ENCODE results near the gene CMTM7.

CMTM7 gene

DNA sequence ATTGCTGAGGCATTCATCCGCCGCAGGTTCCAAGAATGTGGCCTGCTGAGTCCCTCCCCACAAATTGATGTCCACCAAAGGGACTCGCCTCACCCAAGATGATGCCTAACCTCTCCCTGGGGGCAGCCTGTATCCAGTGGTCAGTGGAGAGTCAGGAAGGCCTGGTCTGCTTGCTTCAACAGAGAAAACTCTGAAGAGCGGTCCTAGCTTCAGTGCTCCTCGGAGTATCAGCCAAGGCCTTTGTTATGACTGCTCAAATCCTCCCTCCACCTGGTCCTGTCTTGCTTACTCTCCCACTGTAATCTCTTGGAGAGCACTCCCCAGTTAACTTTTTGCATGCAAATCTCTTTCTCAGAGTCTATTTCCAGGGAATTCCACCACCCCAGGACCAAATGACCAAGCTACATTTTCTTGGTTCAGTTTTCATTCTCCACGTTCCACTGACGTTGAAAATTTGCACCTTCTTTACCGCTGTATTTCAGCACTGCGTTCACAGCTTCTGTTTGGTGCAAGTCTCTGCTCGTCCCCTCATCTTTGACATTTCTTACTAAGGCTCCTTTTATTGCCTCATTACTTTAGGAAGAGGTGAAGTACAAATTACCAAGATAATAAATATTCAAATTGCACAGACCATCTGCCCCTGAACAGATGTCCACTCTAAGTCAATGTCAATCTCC lies 22.3 kb downstream of the CMTM7 start:
- no peak for DNase-seq (ENCODE audit: low read depth)
- TF ChIP-seq POLR2A (IDR thresholded peaks at IDR 0.05; ENCODE audit: extremely low read depth, insufficient read length), result no peak
- TF ChIP-seq MYC (IDR thresholded peaks at IDR 0.05; ENCODE audit: low read depth, low read length), result no peak
- TF ChIP-seq, protein P1, sequence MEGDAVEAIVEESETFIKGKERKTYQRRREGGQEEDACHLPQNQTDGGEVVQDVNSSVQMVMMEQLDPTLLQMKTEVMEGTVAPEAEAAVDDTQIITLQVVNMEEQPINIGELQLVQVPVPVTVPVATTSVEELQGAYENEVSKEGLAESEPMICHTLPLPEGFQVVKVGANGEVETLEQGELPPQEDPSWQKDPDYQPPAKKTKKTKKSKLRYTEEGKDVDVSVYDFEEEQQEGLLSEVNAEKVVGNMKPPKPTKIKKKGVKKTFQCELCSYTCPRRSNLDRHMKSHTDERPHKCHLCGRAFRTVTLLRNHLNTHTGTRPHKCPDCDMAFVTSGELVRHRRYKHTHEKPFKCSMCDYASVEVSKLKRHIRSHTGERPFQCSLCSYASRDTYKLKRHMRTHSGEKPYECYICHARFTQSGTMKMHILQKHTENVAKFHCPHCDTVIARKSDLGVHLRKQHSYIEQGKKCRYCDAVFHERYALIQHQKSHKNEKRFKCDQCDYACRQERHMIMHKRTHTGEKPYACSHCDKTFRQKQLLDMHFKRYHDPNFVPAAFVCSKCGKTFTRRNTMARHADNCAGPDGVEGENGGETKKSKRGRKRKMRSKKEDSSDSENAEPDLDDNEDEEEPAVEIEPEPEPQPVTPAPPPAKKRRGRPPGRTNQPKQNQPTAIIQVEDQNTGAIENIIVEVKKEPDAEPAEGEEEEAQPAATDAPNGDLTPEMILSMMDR (IDR thresholded peaks at IDR 0.05; ENCODE audit: low read depth, low read length), result no peak
- TF ChIP-seq, protein P2, sequence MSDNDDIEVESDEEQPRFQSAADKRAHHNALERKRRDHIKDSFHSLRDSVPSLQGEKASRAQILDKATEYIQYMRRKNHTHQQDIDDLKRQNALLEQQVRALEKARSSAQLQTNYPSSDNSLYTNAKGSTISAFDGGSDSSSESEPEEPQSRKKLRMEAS (IDR thresholded peaks at IDR 0.05; ENCODE audit: low read depth, low read length), result no peak
- H3K4me3 ChIP-seq (ENCODE audit: low read depth, low read length), result no peak overlapping the region

DNA sequence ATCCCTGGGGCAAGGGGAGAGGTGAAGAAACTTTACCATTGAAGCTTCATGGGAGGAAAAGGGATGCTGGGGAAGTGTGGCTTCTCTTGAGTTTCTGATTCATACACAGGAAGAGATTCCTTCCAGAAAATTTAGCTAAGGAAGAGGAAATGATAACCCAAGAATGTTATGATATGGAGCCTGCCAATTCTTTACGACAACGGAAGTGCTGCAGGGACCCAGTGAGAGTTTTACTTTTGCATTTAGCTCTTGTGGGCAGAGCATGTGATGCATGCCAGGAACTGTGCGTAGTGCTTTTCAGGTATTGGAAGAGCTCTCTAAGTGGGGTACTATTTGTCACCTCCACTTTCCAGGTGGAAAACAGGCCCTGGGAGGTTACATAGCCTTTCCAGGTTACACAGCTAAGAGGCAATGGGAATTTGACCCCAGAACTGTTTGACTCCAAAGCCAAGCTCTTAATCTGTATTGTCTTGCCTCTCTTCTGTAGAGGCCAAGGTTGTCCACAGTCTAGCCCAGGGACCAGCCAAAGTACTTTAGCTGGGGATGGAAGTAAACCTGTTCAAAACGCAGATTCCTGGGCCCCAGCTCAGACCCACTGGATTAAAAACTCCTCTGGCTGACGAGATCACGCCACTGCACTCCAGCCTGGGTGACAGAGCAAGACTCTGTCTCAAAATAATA lies 23.0 kb downstream of the CMTM7 start:
- TF ChIP-seq, protein P1 (IDR thresholded peaks at IDR 0.05; ENCODE audit: low read depth, low read length), result no peak
- TF ChIP-seq MYC (IDR thresholded peaks at IDR 0.05; ENCODE audit: low read depth, low read length) (no peak), POLR2A (IDR thresholded peaks at IDR 0.05; ENCODE audit: extremely low read depth, insufficient read length) (no peak)
- TF ChIP-seq, protein P2 (IDR thresholded peaks at IDR 0.05; ENCODE audit: low read depth, low read length), result no peak
- H3K4me3 ChIP-seq (ENCODE audit: low read depth, low read length), result no peak overlapping the region
- no peak for DNase-seq (ENCODE audit: low read depth)

DNA sequence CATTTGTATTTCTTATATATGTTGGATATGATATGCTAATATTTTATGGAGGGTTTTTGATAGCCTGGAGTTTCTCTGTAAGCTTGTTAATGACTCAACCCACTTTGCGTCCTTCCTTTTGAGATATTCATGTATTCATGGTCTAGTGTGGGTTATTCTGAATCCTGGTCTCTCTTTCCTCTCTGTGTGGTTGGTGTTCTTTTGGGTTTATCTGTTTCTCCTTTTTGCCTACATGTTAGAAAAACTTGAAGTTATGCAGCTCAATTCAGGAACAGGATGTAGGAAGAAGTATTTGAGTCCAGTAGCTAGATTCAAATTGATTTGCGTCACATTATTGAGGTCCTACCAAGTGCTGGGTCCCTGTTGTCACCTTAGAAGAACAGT lies 28.1 kb downstream of the CMTM7 start:
- TF ChIP-seq POLR2A (IDR thresholded peaks at IDR 0.05; ENCODE audit: extremely low read depth, insufficient read length) (no peak), MYC (IDR thresholded peaks at IDR 0.05; ENCODE audit: low read depth, low read length) (no peak)
- TF ChIP-seq, protein P1 (IDR thresholded peaks at IDR 0.05; ENCODE audit: low read depth, low read length), result no peak
- TF ChIP-seq, protein P2 (IDR thresholded peaks at IDR 0.05; ENCODE audit: low read depth, low read length), result no peak
- no peak overlapping the region for H3K4me3 ChIP-seq (ENCODE audit: low read depth, low read length)
- DNase-seq (ENCODE audit: low read depth), result peak; percentile 52

DNA sequence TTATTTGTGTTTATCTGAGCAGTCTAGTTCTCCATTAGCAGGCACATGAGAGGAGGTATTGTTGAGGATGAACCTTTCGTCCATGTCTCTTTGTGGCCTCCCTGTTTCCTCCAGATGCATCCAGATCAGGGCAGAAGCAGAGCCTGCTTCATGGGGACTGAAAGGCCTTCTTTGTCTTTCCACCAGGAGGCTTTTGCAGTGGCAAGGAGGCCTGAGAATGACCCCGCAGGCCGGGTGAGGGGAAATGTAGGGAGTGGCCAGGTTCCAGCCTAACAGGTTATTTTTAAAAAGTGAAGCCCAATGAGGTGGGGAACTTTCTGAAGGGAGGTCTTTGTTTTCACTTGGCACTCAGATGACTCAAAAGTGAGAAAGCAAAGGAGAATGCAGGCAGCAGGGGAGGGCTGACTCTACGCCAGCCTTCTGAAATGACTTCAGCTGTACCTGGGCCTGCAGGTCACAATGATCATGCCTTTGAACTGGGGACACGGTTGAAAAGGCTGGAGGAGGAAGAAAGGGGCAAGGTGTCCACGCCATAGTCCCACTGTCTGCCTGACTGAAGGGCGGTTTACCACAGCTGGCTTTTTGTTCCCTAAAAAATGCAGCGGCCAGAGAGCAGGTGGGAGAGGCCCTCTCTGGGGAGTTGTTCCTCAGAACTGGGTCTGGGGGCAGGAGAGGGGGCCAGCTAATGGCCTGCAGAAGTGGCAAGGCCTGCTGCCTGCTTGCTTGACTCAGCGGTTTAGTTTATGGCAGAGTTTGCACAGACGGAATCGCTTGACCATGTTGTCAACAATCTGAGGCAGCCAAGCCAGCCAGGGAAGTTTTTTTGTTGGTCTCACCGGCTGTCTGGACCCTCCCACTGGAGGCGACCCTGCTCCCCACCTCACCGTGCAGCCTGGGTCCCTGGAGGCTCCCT lies 28.7 kb downstream of the CMTM7 start:
- peak overlapping the region; percentile 30 for H3K4me3 ChIP-seq (ENCODE audit: low read depth, low read length)
- peak; percentile 88 for DNase-seq (ENCODE audit: low read depth)
- TF ChIP-seq MYC (IDR thresholded peaks at IDR 0.05; ENCODE audit: low read depth, low read length), result 0 out of 2 replicates have a peak, but pooled peaks have one; percentile 25
- TF ChIP-seq, protein P2 (IDR thresholded peaks at IDR 0.05; ENCODE audit: low read depth, low read length), result no peak
- TF ChIP-seq POLR2A (IDR thresholded peaks at IDR 0.05; ENCODE audit: extremely low read depth, insufficient read length), result no peak
- TF ChIP-seq, protein P1 (IDR thresholded peaks at IDR 0.05; ENCODE audit: low read depth, low read length), result no peak

DNA sequence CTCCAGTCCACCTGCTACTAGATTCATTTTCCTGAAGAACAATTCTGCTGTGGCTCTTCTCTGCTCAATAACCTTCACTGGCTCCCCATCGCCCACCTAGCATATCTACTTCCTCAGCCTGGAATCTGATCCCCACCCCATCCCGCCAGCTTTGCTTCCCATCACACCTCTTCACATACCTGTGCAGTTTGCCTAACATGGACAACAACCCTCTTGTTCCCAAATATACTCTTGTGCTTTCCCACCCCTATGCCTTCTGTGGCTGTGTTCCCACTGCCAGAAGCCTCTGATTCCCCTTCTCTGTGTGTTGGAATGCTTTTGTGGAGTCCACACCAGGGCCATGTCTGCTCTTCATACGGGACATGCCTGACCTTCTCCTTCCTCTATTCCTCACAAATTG lies 29.5 kb downstream of the CMTM7 start:
- DNase-seq (ENCODE audit: low read depth), result no peak
- no peak overlapping the region for H3K4me3 ChIP-seq (ENCODE audit: low read depth, low read length)
- TF ChIP-seq, protein P1 (IDR thresholded peaks at IDR 0.05; ENCODE audit: low read depth, low read length), result no peak
- TF ChIP-seq POLR2A (IDR thresholded peaks at IDR 0.05; ENCODE audit: extremely low read depth, insufficient read length) (no peak), MYC (IDR thresholded peaks at IDR 0.05; ENCODE audit: low read depth, low read length) (no peak)
- TF ChIP-seq, protein P2 (IDR thresholded peaks at IDR 0.05; ENCODE audit: low read depth, low read length), result no peak
